Measurements from ENCODE around the gene HRH3.

HRH3 gene

DNA sequence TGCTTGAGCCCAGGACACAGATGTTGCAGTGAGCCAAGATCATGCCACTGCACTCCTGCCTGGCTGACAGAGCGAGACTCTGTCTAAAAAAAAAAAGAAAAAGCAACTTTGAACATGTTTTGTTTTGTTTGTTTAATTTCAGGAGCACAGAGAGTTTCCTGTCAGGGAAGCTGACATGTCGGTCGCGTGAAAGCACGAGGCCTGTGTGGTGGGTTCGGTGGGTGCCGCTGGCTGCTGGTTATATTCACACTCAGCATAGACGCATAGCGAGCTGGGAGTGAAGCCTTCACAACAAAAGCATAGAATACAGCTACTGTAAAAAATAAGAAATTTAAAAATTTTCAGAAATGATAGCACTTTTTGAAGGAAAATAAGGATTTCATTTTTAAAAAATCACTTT, 22.8 kb downstream of the HRH3 start:
- TF ChIP-seq, protein P1, sequence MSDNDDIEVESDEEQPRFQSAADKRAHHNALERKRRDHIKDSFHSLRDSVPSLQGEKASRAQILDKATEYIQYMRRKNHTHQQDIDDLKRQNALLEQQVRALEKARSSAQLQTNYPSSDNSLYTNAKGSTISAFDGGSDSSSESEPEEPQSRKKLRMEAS (IDR thresholded peaks at IDR 0.05; ENCODE audit: low read depth, low read length): no peak
- TF ChIP-seq POLR2A (IDR thresholded peaks at IDR 0.05; ENCODE audit: extremely low read depth, insufficient read length) (no peak), MYC (IDR thresholded peaks at IDR 0.05; ENCODE audit: low read depth, low read length) (no peak)
- TF ChIP-seq, protein P2, sequence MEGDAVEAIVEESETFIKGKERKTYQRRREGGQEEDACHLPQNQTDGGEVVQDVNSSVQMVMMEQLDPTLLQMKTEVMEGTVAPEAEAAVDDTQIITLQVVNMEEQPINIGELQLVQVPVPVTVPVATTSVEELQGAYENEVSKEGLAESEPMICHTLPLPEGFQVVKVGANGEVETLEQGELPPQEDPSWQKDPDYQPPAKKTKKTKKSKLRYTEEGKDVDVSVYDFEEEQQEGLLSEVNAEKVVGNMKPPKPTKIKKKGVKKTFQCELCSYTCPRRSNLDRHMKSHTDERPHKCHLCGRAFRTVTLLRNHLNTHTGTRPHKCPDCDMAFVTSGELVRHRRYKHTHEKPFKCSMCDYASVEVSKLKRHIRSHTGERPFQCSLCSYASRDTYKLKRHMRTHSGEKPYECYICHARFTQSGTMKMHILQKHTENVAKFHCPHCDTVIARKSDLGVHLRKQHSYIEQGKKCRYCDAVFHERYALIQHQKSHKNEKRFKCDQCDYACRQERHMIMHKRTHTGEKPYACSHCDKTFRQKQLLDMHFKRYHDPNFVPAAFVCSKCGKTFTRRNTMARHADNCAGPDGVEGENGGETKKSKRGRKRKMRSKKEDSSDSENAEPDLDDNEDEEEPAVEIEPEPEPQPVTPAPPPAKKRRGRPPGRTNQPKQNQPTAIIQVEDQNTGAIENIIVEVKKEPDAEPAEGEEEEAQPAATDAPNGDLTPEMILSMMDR (IDR thresholded peaks at IDR 0.05; ENCODE audit: low read depth, low read length): no peak
- no peak for DNase-seq (ENCODE audit: low read depth)
- no peak overlapping the region for H3K4me3 ChIP-seq (ENCODE audit: low read depth, low read length)

DNA sequence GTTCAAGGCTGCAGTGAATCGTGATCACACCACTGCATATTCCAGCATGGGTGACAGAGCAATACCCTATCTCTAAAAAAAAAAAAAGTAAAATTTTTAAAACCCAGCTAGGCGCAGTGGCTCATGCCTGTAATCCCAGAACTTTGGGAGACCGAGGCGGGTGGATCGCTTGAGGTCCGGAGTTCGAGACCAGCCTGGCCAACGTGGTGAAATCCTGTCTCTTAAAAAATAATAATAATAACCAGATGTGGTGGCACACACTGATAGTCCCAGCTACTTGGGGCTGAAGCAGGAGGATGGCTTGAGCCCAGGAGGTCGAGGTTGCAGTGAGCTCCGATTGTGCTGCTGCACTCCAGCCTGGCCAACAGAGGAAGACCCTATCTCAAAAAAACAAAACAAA, 23.8 kb downstream of the HRH3 start:
- H3K4me3 ChIP-seq (ENCODE audit: low read depth, low read length): no peak overlapping the region
- no peak for DNase-seq (ENCODE audit: low read depth)
- TF ChIP-seq POLR2A (IDR thresholded peaks at IDR 0.05; ENCODE audit: extremely low read depth, insufficient read length) (no peak), MYC (IDR thresholded peaks at IDR 0.05; ENCODE audit: low read depth, low read length) (no peak)
- TF ChIP-seq, protein P2 (IDR thresholded peaks at IDR 0.05; ENCODE audit: low read depth, low read length): no peak
- TF ChIP-seq, protein P1 (IDR thresholded peaks at IDR 0.05; ENCODE audit: low read depth, low read length): no peak

DNA sequence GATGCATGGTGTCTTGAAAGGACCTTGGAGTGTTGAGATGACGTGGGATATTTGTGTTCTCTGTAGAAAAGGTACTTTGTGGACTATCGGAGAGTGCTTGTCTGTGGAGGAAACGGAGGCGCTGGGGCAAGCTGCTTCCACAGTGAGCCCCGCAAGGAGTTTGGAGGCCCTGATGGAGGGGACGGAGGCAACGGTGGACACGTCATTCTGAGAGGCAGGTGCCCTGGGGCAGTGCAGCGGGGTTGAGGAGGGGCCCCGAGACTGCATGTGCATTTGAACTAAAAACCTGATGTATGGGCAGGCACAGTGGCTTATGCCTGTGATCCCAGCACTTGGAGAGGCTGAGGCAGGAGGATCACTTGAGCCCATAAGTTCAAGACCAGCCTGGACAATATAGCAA, 24.3 kb downstream of the HRH3 start:
- TF ChIP-seq, protein P2 (IDR thresholded peaks at IDR 0.05; ENCODE audit: low read depth, low read length): no peak
- TF ChIP-seq POLR2A (IDR thresholded peaks at IDR 0.05; ENCODE audit: extremely low read depth, insufficient read length): no peak
- no peak overlapping the region for H3K4me3 ChIP-seq (ENCODE audit: low read depth, low read length)
- DNase-seq (ENCODE audit: low read depth): no peak

DNA sequence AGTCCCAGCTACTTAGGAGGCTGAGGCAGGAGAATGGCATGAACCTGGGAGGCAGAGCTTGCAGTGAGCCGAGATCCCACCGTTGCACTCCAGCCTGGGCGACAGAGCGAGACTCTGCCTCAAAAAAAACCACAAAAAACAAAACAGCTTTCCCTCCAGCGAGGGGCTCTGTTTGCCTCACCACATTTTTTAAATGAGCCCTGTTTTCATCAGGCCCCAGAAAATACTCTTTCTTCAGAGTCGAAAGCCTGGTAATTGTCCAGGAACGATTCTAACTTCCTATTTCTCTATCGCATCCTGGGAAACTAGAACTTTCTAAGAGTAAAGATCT, 25.0 kb downstream of the HRH3 start:
- no peak overlapping the region for H3K4me3 ChIP-seq (ENCODE audit: low read depth, low read length)
- TF ChIP-seq MYC (IDR thresholded peaks at IDR 0.05; ENCODE audit: low read depth, low read length) (no peak), POLR2A (IDR thresholded peaks at IDR 0.05; ENCODE audit: extremely low read depth, insufficient read length) (no peak)
- TF ChIP-seq, protein P1 (IDR thresholded peaks at IDR 0.05; ENCODE audit: low read depth, low read length): no peak
- TF ChIP-seq, protein P2 (IDR thresholded peaks at IDR 0.05; ENCODE audit: low read depth, low read length): no peak

GRCh38 chr20:62193079-62194025, 26.7 kb downstream of the HRH3 start:
- TF ChIP-seq, protein P1 (IDR thresholded peaks at IDR 0.05; ENCODE audit: low read depth, low read length): no peak
- TF ChIP-seq, protein P2 (IDR thresholded peaks at IDR 0.05; ENCODE audit: low read depth, low read length): no peak
- TF ChIP-seq MYC (IDR thresholded peaks at IDR 0.05; ENCODE audit: low read depth, low read length) (no peak), POLR2A (IDR thresholded peaks at IDR 0.05; ENCODE audit: extremely low read depth, insufficient read length) (no peak)
- DNase-seq (ENCODE audit: low read depth): no peak
- no peak overlapping the region for H3K4me3 ChIP-seq (ENCODE audit: low read depth, low read length)

More for the DNA sequence above, 25.0 kb downstream of the HRH3 start:
- no peak for DNase-seq (ENCODE audit: low read depth)
